Epithelial cell of esophagus (primary cell): ENCODE results near the gene MBP.

Experiments
- DNase-seq: peaks from one replicate; pipeline ENCODE4 v3.0.0; 2010; ENCODE audit warnings: low read depth
- H3K4me3 ChIP-seq: 2 replicates; pipeline ENCODE4 v1.5.1; 2011; ENCODE audit warnings: mild to moderate bottlenecking, low read length, control low read depth
- TF ChIP-seq, protein P1 (sequence below): IDR thresholded peaks from 2 replicates; pipeline ENCODE4 v1.5.1; 2011; ENCODE audit warnings: low read depth, mild to moderate bottlenecking, low read length, control low read depth, inconsistent platforms; ENCODE audit not compliant: insufficient read depth; ENCODE audit errors: missing control alignments

Gene MBP

DNA sequence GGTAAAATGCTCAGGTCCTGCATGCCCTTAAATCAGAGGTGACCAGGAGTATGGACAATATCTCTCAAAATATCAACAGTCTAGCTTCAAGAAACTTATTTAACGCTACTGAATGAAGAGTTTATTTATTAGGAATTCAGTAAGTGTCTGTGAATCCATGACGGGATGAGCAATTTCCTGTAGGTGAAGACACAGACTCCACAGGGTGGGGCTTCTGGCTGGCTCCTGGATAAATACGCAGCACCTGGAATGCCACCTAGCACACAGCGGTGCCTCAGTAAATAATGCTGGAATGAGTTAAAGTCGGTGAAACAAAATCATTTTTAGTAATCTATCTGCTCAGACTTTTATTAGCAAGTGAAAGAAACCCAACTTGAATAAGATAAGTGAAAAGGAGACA lies 29.4 kb upstream of the MBP start:
- no peak overlapping the region for H3K4me3 ChIP-seq

DNA sequence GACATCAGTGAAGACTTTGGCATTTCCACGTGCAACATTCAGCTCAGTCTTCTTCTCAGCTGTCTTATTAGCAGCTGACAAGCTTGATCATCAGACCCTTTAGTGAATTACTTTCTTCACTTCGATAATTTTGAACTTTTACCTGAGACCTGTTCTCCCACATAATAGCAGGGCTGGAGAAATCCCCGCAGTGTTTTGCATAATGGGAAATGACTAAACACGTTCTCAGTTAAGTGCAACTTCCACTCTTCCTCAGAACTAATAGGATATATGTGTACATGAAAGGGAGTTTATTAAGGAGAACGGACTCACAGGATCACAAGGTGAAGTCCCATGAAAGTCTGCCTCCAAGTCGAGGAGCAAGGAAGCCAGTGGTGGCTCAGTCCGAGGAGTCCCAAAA lies 28.8 kb upstream of the MBP start:
- DNase-seq, result peak; percentile 49
- H3K4me3 ChIP-seq, result no peak overlapping the region
- TF ChIP-seq, protein P1, sequence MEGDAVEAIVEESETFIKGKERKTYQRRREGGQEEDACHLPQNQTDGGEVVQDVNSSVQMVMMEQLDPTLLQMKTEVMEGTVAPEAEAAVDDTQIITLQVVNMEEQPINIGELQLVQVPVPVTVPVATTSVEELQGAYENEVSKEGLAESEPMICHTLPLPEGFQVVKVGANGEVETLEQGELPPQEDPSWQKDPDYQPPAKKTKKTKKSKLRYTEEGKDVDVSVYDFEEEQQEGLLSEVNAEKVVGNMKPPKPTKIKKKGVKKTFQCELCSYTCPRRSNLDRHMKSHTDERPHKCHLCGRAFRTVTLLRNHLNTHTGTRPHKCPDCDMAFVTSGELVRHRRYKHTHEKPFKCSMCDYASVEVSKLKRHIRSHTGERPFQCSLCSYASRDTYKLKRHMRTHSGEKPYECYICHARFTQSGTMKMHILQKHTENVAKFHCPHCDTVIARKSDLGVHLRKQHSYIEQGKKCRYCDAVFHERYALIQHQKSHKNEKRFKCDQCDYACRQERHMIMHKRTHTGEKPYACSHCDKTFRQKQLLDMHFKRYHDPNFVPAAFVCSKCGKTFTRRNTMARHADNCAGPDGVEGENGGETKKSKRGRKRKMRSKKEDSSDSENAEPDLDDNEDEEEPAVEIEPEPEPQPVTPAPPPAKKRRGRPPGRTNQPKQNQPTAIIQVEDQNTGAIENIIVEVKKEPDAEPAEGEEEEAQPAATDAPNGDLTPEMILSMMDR, result no peak

More for the DNA sequence above, 29.4 kb upstream of the MBP start:
- TF ChIP-seq, protein P1, result no peak
- DNase-seq, result peak; percentile 80

DNA sequence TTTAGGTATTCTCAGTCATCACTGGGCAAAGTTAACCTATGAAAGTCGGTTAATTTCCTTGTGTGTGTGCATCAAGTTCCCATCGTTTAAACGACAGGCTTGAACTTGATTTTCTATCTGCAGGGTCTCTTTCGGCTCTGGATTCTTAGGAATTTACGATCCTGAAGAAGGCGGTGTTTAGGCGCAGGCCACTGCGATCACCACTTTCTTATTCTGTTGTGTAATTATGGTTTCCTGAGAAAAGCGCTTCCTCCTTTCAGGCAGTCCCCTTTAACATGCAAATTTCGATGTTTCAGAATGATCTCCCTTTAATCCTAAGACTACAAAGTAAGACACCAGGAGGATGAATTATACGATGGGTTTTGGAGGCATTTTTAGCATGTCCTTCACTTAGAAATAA lies 27.9 kb upstream of the MBP start:
- TF ChIP-seq, protein P1, result no peak
- no peak for DNase-seq
- H3K4me3 ChIP-seq, result no peak overlapping the region

DNA sequence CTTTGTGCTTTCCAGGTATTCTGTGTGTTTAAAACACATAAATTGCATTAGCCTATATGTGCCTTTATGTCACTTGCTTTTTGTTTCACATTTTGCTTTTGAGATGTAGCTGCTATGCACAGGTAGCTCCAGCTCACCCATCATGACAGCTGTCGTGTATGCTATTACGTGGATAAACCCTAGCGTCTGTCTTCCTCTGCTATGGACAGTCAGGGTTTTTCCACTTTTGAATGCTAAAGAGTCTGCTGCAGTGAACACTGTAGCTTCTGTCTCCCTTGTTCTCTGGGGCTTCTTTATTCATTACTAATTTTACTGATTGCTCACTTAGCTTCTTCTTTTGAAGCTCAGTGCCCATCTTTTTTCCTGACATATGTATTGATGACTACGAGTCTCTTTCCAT lies 24.7 kb upstream of the MBP start:
- no peak for DNase-seq
- TF ChIP-seq, protein P1, result no peak
- H3K4me3 ChIP-seq, result no peak overlapping the region

DNA sequence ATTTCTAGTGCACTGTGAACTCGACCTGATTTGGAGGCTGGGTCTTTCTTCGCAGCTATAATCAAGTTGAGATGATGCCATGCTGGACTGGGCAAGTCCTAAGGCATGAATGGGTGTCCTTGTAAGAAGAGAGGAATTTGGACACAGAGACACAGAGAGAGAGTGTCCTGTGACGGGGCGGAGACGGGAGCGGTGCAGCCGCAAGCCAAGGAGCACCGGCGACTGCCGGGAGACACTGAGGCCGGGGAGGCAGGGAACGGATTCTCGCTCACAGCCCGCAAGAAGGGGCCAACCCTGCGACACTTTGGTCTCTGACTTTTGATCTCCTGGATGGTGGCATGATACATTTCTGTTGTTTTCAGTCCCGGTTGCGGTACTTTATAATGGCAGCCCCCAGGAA lies 22.4 kb upstream of the MBP start:
- no peak overlapping the region for H3K4me3 ChIP-seq
- TF ChIP-seq, protein P1, result no peak
- DNase-seq, result no peak

DNA sequence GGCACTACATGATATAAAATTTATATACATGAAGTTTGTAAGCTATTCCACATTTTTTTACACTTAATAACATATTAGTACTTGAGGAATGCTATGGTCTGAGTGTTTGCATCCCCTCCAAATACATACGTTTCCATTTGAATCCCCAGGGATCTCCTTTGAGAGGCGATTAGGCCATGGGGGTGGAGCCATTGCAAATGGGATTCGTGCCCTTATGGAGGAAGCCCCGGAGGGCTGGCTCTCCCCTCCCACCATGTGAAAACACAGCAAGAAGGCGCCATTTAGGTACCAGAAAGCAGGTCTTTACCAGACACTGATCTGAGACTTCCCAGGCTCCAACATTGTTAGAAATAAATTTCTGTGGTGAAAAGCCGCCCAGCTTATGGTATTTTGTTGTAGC lies 20.8 kb upstream of the MBP start:
- H3K4me3 ChIP-seq, result no peak overlapping the region
- TF ChIP-seq, protein P1, result no peak
- no peak for DNase-seq

DNA sequence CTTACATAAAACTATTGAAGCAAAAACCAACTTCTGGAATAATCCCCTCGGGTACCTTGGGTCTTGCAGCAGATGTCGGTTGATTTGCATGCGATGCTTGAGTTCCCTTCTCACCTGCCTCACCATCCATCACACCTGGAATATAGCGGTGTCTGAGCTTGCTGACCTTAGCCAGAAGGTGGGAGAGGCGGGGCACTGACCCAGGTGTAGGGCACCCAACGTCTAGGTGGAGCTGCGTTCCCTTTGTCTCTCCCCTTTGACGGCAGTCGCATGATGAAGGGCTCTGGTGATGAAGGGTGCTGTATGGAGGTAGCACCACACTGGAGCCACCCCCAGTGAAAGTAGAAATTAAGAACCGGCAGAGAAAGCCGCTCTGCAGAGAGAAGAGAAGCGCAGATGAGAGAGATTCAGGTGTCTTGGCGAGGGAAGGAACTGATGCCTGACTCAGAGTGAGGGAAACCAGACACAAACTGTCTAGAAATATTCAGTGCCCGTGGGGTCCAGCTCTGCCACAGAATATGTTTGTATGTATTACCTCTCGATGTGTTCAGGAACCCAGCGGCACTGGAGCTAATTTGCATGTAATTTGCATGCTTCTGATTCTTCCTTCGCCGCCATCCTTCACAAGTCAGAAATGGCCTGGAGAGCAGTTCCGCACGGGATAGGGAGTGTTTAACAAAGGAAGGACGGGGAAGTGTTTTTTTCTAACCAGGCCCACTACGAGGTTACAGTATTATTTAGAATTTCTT lies 19.4 kb upstream of the MBP start:
- H3K4me3 ChIP-seq, result no peak overlapping the region
- TF ChIP-seq, protein P1, result no peak
- no peak for DNase-seq
